Right lobe of liver (tissue), 4 donors: ENCODE measurements around the gene FOXD3.

Experiments used
- CTCF ChIP-seq, 4 donors: fragments of 200-600 bp in 3 of 4; fragments of 450-650 bp in 1 of 4; IDR thresholded peaks; one replicate each; pipeline versions ENCODE4 v1.5.1 to v1.8.0; 2016 to 2022; ENCODE audit warnings: antibody characterized with exemption in 4 of 4, mild to moderate bottlenecking in 2 of 4
- POLR2A ChIP-seq: fragments of 450-650 bp; IDR thresholded peaks from one replicate; pipeline ENCODE4 v1.6.1; 2017; ENCODE audit warnings: antibody characterized with exemption, mild to moderate bottlenecking
- donor health status: DM: no; HTN: no; CAD: no.
- donor health status: DM: no; HTN: no; CAD: no.
- donor health status: DM: no; HTN: yes; CAD: no.

GRCh38 chr1:63326106-63326472 lies 3.7 kb downstream of the FOXD3 start:
- TF ChIP-seq POLR2A (no peak), CTCF (IDR thresholded peaks at IDR 0.05) (no peak)
